Spleen (tissue), 11 donors: Measurements from ENCODE around the gene FRYL. TPM values are rescaled to one million over a fixed set of nuclear protein-coding genes. Genes with fewer than 3 reads are reported as not detected.

Source experiments
- DNase-seq: peaks from one replicate; pipeline ENCODE4 v3.0.0-alpha.2; 2020
- H3K27ac ChIP-seq, 8 donors: fragments of 200-600 bp; sonication (generic) in 7 of 8; 1 replicate in 4 of 8; 2 replicates in 4 of 8; pipeline versions ENCODE4 v1.5.0 to v1.8.0; 2016 to 2021; ENCODE audit warnings: inconsistent platforms in 4 of 8, mild to moderate bottlenecking in 4 of 8, moderate library complexity in 1 of 8
- H3K27me3 ChIP-seq, 7 donors: fragments of 200-600 bp; sonication (generic) in 6 of 7; replicated peaks in 1 of 7; 1 replicate in 4 of 7; 2 replicates in 3 of 7; pipeline versions ENCODE4 v1.5.0 to v1.8.0; 2016 to 2021; ENCODE audit warnings: inconsistent platforms in 3 of 7, mild to moderate bottlenecking in 1 of 7
- H3K36me3 ChIP-seq, 6 donors: fragments of 200-600 bp; sonication (generic) in 5 of 6; 1 replicate in 4 of 6; 2 replicates in 2 of 6; pipeline versions ENCODE4 v1.5.0 to v1.8.0; 2016 to 2021; ENCODE audit warnings: inconsistent platforms in 2 of 6
- H3K4me1 ChIP-seq, 6 donors: fragments of 200-600 bp; sonication (generic) in 5 of 6; 1 replicate in 3 of 6; 2 replicates in 3 of 6; pipeline versions ENCODE4 v1.5.0 to v1.8.0; 2016 to 2021; ENCODE audit warnings: inconsistent platforms in 3 of 6
- H3K4me3 ChIP-seq, 8 donors: fragments of 200-600 bp; sonication (generic) in 7 of 8; 1 replicate in 4 of 8; 2 replicates in 4 of 8; pipeline versions ENCODE4 v1.5.0 to v1.8.0; 2016 to 2021; ENCODE audit warnings: inconsistent platforms in 4 of 8, mild to moderate bottlenecking in 4 of 8, moderate library complexity in 2 of 8
- H3K9me3 ChIP-seq, 8 donors: fragments of 200-600 bp; sonication (generic) in 7 of 8; 1 replicate in 4 of 8; 2 replicates in 4 of 8; pipeline versions ENCODE4 v1.5.0 to v1.8.0; 2016 to 2021; ENCODE audit warnings: inconsistent platforms in 4 of 8
- POLR2A ChIP-seq, 3 donors: fragments of 450-650 bp; IDR thresholded peaks; one replicate each; pipeline ENCODE4 v1.5.1; 2017; ENCODE audit warnings: antibody characterized with exemption in 3 of 3, mild to moderate bottlenecking in 1 of 3
- POLR2AphosphoS5 ChIP-seq, 3 donors: sonication (generic); formaldehyde crosslinking; IDR thresholded peaks; one replicate each; pipeline ENCODE4 v1.5.1; 2017; ENCODE audit warnings: antibody characterized with exemption in 3 of 3
- WGBS, 5 donors: extraction: QIAGEN DNeasy Blood & Tissue Kit in 3 of 5; methylation state at CpG; one replicate each; pipeline versions ENCODE4 v1.1.5 to v1.1.7; 2013 to 2018; 5-methylcytosine and 5-hydroxymethylcytosine counted together
- intact Hi-C: fragments of 100-400 bp; cut with DNase I; formaldehyde crosslinking; loops from one replicate; pipeline ENCODE4 v1.15.0; 2023; ENCODE audit warnings: low total_unique reads
- polyA plus RNA-seq, 3 donors: library from polyadenylated mRNA; stranded (reverse); fragments of 200-250 nt; gene quantifications; one replicate each; pipeline ENCODE4 v1.2.1, GENCODE V29; 2013
- total RNA-seq, 7 donors: library from RNA; depleted of rRNA in 3 of 7; stranded (reverse); fragments of >200 nt in 3 of 7; fragmentation: NEBNext Ultra II Directional in 4 of 7; extraction: Animal tissue kit (Norgen Biotek cat#: 25700) in 4 of 7; gene quantifications; one replicate each; pipeline versions ENCODE4 v1.1.0 to v1.2.1, GENCODE V29; 2016 to 2021
- TF ChIP-seq, protein P1 (sequence below), 11 experiments: fragments of 200-600 bp in 7 of 11; fragments of 450-650 bp in 4 of 11; sonication (generic) in 4 of 11; IDR thresholded peaks in 8 of 11; conservative IDR thresholded peaks in 3 of 11; 1 replicate in 7 of 11; 2 replicates in 4 of 11; pipeline versions ENCODE4 v1.4.0 to v1.8.0; 2016 to 2021; ENCODE audit warnings: antibody characterized with exemption in 11 of 11, inconsistent platforms in 4 of 11, mild to moderate bottlenecking in 1 of 11
- donor health status: healthy with polysubstance abuse.
- donor health status: DM: no; HTN: no; CAD: no; lungs with moderate emphysema.
- donor health status: DM: no; HTN: no; CAD: no.
- donor health status: Bipolar disorder and iron deficiency.
- donor health status: healthy.
- donor health status: DM: no; HTN: no; CAD: no.
- donor health status: DM: yes; HTN: yes; CAD: no.

FRYL gene
- total and polyA plus RNA-seq, 10 donors = 14.2 to 118 (median 94.9) TPM

DNA sequence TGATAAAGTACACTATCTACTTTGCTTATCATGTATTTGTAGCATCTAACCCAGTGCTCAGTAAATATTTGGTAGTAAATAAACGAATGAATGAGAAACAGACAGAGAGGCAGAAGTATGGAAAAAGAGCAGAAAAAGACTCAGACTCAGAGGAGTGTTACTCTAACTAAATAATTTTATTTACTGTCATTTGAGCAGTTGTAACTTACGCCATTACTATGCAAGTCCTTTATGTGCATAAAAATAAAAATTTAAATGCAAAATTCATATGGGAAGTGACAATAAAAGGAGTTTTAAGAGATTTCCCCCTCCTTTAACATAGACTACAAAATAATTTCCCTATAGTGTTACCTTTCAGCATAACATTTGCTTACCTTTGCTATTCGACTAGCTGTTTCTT is 240.5 kb downstream of the FRYL start:
- H3K4me3 ChIP-seq = no peak overlapping the region
- WGBS, 5 donors = 92 to 98% (median 95%) methylated on average over 3 of the region's 3 CpGs
- H3K27me3 ChIP-seq = no peaks in the 10 kb centered on the region
- peaks cover 3 to 93% (median 65%) of the 10 kb centered on the region in 6 donors for H3K36me3 ChIP-seq
- H3K4me1 ChIP-seq = peaks cover 0 to 7% (median 0%) of the 10 kb centered on the region in 6 donors
- TF ChIP-seq POLR2AphosphoS5 (IDR thresholded peaks at IDR 0.05) (no peak), POLR2A (IDR thresholded peaks at IDR 0.05) (no peak)
- TF ChIP-seq, protein P1, sequence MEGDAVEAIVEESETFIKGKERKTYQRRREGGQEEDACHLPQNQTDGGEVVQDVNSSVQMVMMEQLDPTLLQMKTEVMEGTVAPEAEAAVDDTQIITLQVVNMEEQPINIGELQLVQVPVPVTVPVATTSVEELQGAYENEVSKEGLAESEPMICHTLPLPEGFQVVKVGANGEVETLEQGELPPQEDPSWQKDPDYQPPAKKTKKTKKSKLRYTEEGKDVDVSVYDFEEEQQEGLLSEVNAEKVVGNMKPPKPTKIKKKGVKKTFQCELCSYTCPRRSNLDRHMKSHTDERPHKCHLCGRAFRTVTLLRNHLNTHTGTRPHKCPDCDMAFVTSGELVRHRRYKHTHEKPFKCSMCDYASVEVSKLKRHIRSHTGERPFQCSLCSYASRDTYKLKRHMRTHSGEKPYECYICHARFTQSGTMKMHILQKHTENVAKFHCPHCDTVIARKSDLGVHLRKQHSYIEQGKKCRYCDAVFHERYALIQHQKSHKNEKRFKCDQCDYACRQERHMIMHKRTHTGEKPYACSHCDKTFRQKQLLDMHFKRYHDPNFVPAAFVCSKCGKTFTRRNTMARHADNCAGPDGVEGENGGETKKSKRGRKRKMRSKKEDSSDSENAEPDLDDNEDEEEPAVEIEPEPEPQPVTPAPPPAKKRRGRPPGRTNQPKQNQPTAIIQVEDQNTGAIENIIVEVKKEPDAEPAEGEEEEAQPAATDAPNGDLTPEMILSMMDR (IDR thresholded peaks at IDR 0.05 in 8 of 11, conservative IDR thresholded peaks at IDR 0.05 in 3 of 11) = no peak
- no peak overlapping the region for H3K27ac ChIP-seq
- no peak for DNase-seq
- intact Hi-C loops = no loop called here
- H3K9me3 ChIP-seq = no peaks in the 10 kb centered on the region

DNA sequence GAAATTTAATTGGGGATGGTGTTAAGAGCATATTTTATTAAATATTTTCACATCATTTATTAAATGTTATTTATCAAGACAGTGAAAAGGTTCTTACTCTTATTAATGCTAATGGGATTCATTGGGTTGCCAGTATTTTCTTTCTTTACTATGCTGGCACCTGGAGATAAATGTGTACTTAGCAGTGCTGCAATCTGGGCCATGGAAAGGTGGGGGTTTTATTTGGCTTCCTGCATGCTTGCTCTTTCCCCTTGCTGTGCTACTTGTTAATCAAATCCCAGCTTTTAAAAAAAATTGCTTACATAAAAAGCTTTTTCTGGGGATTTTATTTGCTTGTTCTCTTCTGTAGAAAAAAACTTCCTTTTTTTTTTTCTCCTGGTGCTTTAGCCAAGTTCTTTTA is 241.7 kb downstream of the FRYL start:
- Histone ChIP-seq H3K27ac (no peak overlapping the region), H3K4me1 (peaks cover 0 to 7% (median 0%) of the 10 kb centered on the region in 6 donors), H3K9me3 (no peaks in the 10 kb centered on the region), H3K36me3 (peaks cover 5 to 93% (median 64%) of the 10 kb centered on the region in 6 donors), H3K4me3 (no peak overlapping the region), H3K27me3 (no peaks in the 10 kb centered on the region)
- TF ChIP-seq POLR2A (IDR thresholded peaks at IDR 0.05) = no peak
- TF ChIP-seq POLR2AphosphoS5 (IDR thresholded peaks at IDR 0.05) = no peak
- TF ChIP-seq, protein P1 (IDR thresholded peaks at IDR 0.05 in 8 of 11, conservative IDR thresholded peaks at IDR 0.05 in 3 of 11) = no peak
- DNase-seq = no peak
- intact Hi-C loops = no loop called here

DNA sequence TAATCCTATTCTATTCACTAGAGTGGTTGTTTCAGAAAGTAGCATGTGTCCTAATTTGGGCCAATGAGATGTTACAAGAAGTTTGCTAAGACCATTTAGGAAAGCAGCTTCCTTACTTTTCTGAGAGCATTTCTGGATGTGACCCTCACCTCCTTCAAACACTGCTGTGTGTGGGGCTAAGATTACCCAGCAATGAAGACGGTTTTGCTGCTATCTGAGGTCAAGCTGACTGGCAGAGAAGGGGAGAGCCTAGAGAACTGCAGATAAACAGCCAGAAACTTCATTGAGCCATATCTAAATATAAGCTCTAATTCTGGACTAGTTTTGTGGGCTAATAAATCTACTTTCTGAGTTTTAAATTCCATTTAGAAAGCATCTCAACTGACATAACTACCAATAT is 253.7 kb downstream of the FRYL start:
- no peak for DNase-seq
- WGBS, 5 donors = 93 to 96% (median 95%) methylated on average over 1 of the region's 1 CpG
- Histone ChIP-seq H3K27me3 (no peaks in the 10 kb centered on the region), H3K36me3 (peaks cover 11 to 100% (median 88%) of the 10 kb centered on the region in 6 donors), H3K4me3 (no peak overlapping the region), H3K4me1 (no peaks in the 10 kb centered on the region), H3K9me3 (no peaks in the 10 kb centered on the region), H3K27ac (no peak overlapping the region)
- intact Hi-C loops = no loop called here
- TF ChIP-seq, protein P1 (IDR thresholded peaks at IDR 0.05 in 8 of 11, conservative IDR thresholded peaks at IDR 0.05 in 3 of 11) = no peak
- no peak for TF ChIP-seq POLR2A (IDR thresholded peaks at IDR 0.05)
- TF ChIP-seq POLR2AphosphoS5 (IDR thresholded peaks at IDR 0.05) = no peak

DNA sequence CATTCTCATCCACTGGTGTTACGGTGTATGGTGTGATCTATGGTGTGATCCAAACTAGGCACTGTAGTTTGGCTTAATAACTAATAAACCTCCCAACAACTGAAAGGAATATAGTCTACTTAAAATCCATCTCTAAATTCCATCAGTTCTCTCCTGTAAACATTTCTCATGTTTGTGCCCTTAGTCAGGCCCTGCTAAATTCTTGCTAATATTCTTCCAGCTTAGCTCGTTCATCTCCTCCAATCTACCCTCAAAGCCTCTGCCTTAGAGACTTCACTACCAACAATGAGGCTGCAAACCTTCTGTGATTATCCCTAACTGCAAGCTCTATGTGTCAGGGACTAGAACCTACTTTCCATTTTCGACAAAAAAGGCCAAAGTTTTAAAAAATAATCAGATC is 261.9 kb downstream of the FRYL start:
- intact Hi-C loops = no loop called here
- no peak for DNase-seq
- no peaks in the 10 kb centered on the region for H3K4me1 ChIP-seq
- WGBS, 5 donors = 95 to 99% (median 96%) methylated on average over 3 of the region's 3 CpGs
- no peaks in the 10 kb centered on the region for H3K27me3 ChIP-seq
- H3K36me3 ChIP-seq = peaks cover 8 to 100% (median 74%) of the 10 kb centered on the region in 6 donors
- no peak overlapping the region for H3K27ac ChIP-seq
- H3K9me3 ChIP-seq = no peaks in the 10 kb centered on the region
- no peak overlapping the region for H3K4me3 ChIP-seq
- TF ChIP-seq, protein P1 (IDR thresholded peaks at IDR 0.05 in 8 of 11, conservative IDR thresholded peaks at IDR 0.05 in 3 of 11) = no peak
- TF ChIP-seq POLR2AphosphoS5 (IDR thresholded peaks at IDR 0.05) (no peak), POLR2A (IDR thresholded peaks at IDR 0.05) (no peak)
